ENCODE data around the gene COLEC11.

GRCh38 chr2:3565117-3565516 lies 29.8 kb upstream of the COLEC11 start:
- TF ChIP-seq CTCF (optimal IDR thresholded peaks at IDR 0.05 in 1 of 3, IDR thresholded peaks at IDR 0.05 in 1 of 3, conservative IDR thresholded peaks at IDR 0.05 in 1 of 3; ENCODE audit: extremely low read depth in 1 of 3, insufficient read depth in 2 of 3, low read length in 3 of 3) (no peak), EZH2 (IDR thresholded peaks at IDR 0.05; ENCODE audit: low read length) (no peak)

Measured in keratinocyte (primary cell).